Heart left ventricle (tissue), 13 donors: Measurements from ENCODE around the gene COMMD4.

Source experiments
- POLR2A ChIP-seq, 2 donors: fragments of 450-650 bp; IDR thresholded peaks; one replicate each; pipeline ENCODE4 v1.6.1; 2017; ENCODE audit warnings: antibody characterized with exemption in 2 of 2, mild to moderate bottlenecking in 2 of 2, moderate library complexity in 2 of 2
- TF ChIP-seq, protein P1 (sequence below), 12 donors: fragments of 200-600 bp; sonication (generic) in 4 of 12; IDR thresholded peaks; one replicate each; pipeline versions ENCODE4 v1.5.0 to v1.8.0; 2018 to 2022; ENCODE audit warnings: antibody characterized with exemption in 12 of 12, mild to moderate bottlenecking in 5 of 12
- donor health status: ischemic (EF 13 %, LVEDD 7.1; RV severe dilation, severe dysfunction).
- donor health status: DM: no; HTN: yes; CAD: no.
- donor health status: DM: no; HTN: no; CAD: no.
- donor health status: ischemic (EF 25% LVEDD 6.9; RV normal size, moderate dysfunction).
- donor health status: ischemic (EF 25% LVEDD 5.7; RV mildly dilated, moderate dysfunction).
- donor health status: ischemic (EF 35%, LVEDD 5.7; RV mildly dilated, moderate dysfunction).
- donor health status: nonischemic (EF 11% LVEDD 7.7; RV severe dilation, severe dysfunction).
- donor health status: DM: yes; HTN: yes; CAD: no.
- donor health status: PGD.
- donor health status: ischemic (EF 29% LVEDD 5.4; RV normal size, mild dysfunction).
- donor health status: nonischemic (EF 23%, LVEDD 6.1; RV moderate dilation, normal function).

DNA sequence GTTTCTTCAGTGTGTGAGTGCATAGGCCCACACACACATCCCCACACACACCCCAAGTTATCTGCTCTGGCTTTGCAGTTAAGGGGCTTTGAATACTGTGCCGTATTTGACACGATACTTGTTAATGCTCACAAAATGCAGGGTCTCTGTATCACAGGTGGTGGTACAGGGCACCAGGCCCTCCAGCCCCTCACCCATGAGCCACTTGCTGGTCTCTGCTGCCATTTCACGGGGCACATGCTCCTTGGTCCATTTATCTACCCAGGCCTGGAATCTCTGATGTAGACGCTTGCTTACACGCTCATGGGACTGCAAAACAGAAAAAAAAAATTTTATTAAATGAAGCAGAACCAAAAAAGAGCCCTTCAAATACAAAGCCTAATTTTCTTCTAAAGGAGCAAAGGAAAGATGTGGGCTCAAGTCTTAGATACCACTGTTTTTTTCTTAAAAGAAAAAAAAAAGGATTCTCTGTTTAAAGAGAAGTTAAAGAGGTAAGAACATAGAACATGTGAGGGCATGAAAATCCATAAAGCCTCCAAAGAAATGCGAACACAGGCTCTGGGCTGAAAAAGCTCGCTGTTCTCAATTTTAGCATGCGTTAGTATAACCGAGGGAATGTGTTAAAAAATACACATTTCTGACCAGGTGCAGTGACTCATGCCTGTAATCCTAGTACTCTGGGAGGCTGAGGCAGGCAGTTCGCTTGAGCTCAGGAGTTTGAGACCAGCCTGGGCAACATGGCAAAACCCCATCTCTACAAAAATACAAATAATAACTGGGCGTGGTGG lies 36.2 kb downstream of the COMMD4 start:
- TF ChIP-seq, protein P1, sequence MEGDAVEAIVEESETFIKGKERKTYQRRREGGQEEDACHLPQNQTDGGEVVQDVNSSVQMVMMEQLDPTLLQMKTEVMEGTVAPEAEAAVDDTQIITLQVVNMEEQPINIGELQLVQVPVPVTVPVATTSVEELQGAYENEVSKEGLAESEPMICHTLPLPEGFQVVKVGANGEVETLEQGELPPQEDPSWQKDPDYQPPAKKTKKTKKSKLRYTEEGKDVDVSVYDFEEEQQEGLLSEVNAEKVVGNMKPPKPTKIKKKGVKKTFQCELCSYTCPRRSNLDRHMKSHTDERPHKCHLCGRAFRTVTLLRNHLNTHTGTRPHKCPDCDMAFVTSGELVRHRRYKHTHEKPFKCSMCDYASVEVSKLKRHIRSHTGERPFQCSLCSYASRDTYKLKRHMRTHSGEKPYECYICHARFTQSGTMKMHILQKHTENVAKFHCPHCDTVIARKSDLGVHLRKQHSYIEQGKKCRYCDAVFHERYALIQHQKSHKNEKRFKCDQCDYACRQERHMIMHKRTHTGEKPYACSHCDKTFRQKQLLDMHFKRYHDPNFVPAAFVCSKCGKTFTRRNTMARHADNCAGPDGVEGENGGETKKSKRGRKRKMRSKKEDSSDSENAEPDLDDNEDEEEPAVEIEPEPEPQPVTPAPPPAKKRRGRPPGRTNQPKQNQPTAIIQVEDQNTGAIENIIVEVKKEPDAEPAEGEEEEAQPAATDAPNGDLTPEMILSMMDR (IDR thresholded peaks at IDR 0.05): no peak
- TF ChIP-seq POLR2A (IDR thresholded peaks at IDR 0.05): no peak
